HG02981 (cell line): Measurements from ENCODE around the gene UBASH3B.
A peak's percentile ranks its signal among the peaks of the same experiment; 100 is the strongest.

Experiments used
- ATAC-seq: cut with Tn5 transposase; IDR thresholded peaks from one replicate; pipeline ENCODE4 v1.9.1; 2021; ENCODE audit warnings: mild to moderate bottlenecking, moderate library complexity; ENCODE audit not compliant: unreplicated experiment

The UBASH3B gene

GRCh38 chr11:122677256-122677655 is 21.7 kb downstream of the UBASH3B start:
- ATAC-seq: no peak

- no peak for ATAC-seq
Observed at GRCh38 chr11:122678406-122678805, 22.9 kb downstream of the UBASH3B start.

GRCh38 chr11:122679466-122679865 is 23.9 kb downstream of the UBASH3B start:
- no peak for ATAC-seq

GRCh38 chr11:122681070-122681469 is 25.5 kb downstream of the UBASH3B start:
- ATAC-seq: no peak

DNA sequence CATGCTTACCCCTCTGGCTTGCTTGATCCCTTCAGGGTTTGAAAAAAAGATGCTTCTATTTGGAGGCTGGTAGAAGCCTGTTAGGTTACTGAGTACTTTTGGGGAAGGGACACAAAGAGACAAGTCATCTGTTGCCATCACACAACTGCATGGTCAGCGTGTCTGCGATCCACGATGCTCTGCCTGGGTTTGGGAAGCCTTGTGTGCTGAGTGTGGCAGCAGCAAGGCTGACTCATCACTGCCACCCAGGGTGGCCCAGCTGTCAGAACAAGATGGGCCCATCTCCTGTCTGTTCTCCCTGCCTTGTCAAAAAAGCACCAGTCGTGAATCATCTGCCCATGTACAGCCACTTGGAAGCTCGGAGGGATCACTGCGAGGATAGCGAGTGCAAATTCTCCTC is 26.2 kb downstream of the UBASH3B start:
- no peak for ATAC-seq

DNA sequence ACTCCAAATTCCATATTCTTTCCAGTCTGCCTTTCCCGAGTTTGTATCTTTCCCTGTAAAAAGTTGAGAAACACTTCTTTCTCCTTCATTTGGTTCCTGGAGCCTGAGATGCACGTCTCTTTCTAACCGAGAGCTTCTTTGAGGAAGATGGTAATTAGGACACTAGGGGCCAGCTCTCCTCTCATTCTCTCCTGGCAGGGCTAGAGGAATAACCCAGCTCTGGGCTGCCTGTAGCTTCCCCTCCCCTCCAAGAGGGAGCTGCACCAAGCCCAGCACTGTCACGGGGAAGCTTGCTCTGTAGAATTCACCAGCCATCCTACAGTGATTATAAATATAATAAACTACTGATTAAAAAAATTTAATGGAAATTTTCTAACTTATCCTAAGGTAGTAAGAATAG is 26.9 kb downstream of the UBASH3B start:
- no peak for ATAC-seq

GRCh38 chr11:122685041-122685440 is 29.5 kb downstream of the UBASH3B start:
- ATAC-seq: no peak

DNA sequence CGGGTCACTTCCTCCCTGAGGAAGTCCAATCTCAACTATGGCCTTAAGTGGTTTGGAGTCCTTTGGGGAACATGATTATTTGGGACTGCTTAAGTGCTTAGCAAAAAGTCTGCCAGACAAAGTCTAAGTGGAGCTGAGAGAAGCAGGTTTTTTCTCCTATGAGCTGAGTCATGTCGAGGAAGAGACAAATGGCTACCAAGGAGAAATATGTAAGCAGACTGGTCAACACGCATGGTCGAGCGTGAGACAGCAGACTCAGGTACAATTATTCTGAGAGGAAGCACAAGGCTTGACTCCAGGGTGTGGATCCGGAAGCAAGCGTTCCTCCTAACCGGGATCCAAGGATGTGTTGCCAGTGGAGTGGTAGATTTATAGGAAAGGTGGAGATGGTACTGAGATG is 30.6 kb downstream of the UBASH3B start:
- no peak for ATAC-seq

DNA sequence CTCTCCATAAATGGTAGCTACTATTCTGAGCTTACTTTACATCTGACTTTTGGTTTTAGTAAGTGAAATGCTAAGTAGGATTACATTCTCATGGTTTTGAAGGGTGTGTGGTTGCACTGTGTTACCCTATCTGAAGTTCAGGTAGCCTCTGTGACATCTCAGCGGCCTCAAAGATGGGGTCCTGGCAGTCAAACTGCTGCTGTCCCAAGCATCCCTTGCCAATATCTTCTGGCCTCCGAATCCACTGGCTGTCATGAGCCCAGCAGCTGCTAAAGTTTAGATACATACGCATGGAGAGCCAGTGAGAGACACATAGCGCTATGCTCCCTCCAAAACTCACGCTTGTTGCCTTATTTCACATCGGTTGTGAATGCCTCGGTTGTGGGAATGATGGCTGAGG is 34.9 kb downstream of the UBASH3B start:
- ATAC-seq: no peak

GRCh38 chr11:122690801-122691548 is 35.5 kb downstream of the UBASH3B start:
- ATAC-seq: no peak

DNA sequence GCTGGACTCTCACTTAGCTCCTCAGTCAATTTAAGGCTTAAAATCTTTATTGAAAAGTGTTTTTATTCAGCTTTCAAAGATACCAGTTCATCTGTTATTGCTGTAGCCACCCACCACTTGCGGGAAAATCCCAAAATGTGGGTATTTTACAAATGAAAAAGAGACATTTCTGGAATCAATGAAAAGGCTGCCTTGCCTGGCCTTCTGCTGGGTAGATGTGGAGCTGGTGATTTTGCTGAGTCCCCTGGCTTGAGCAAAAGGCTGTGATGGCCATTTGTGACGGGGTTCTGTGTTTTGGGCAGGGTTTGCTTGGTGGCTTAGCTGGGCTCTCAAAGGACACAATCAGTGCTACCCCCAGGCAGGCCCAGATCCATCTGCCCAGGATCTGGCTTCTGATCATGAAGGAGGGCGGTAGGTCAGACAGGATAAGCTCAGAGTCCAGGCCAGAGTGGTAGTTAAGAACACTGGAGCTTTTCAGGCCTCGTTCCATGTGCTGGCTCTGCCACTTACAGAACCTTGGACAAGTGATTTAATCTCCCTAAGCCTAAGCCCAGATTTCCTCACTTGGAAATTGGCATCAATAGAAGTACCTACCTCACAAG is 36.1 kb downstream of the UBASH3B start:
- ATAC-seq: no peak

GRCh38 chr11:122692444-122692843 is 36.9 kb downstream of the UBASH3B start:
- no peak for ATAC-seq

DNA sequence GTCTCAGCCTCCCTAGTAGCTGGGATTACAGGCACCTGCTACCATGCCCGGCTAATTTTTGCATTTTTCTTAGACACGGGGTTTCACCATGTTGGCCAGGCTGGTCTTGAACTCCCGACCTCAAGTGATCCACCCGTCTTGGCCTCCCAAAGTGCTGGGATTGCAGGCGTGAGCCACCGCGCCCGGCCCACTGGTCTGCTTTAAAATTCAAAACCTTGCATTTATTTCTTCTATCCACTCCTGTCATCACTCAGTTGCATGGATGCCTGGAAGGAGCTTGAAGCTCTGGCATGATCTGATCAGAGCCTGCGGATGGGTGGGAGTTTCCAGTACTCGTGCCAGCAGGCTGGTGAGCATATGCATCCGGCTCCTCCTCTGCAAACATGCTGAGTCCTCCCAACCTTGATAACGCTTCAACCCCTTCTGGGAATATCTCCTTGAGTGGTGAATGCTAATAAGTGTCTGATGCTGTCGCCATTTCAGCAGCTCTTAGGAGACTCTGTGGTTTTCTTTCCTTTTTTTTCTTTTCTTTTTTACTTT is 39.6 kb downstream of the UBASH3B start:
- no peak for ATAC-seq

DNA sequence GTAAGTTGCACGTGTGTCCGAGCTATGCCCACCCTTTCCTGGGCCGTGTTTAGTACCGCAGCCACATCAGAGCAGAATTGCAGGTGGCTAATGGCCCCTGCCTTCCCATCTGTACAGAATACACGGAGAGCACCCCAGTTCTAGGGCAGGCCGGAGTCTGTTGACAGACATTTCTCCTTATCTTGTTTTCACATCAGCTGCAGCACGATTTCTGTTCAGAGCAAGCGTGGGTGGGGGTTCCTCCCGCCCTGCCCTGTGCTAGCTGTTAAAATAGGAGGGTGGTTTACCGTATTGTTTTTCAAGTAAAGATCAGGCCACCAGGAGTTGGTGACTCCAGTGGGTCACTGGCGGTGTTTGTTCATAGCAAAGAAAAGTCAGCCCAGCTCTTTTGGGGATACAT is 41.1 kb downstream of the UBASH3B start:
- ATAC-seq: no peak

DNA sequence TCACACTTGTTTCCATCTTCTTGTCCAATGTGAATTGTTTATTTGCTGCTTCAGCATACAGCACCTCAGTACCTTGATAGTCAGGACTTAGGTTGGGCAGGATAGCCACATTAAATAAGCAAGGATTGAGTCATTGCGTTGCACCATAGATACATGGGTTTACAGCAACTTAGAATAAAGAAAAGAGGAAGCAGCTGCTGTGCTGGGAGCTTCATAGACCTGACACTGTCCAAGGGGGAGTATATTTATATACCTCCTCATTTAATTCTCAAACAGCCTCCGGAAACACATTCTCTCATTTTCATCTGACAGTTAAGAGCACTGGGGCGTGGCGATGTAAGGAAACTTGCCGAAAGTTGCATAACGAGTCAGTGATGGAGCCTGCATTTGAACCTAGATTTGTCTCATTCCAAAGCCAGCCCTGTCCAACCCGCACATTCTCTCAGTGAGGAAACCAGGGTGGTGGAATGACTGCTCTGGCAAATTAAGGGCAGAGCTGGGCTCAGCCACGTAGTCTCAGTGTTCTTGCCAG is 42.2 kb downstream of the UBASH3B start:
- ATAC-seq: peak; percentile 77

- ATAC-seq: no peak
Observed at GRCh38 chr11:122698392-122698791, 42.9 kb downstream of the UBASH3B start.

GRCh38 chr11:122700666-122701065 is 45.1 kb downstream of the UBASH3B start:
- ATAC-seq: no peak

DNA sequence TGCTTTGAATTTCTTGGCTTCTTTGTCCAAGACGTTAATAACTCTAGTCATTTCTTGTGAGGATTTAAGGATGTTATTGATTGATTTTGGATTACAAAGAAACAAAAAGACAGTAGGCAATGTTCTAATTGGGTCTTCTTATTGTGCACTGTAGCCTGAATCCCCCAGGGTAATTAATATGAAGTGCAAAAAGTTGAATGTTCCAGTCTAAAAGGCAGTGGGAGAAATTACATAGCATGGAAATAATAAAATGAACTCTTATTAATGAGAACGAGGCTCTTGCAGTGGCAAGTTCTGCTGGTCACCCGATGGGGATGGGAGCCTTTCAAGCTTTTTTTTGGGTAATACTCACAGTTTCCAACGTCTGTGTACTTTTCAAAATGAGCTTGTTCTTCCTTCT is 45.6 kb downstream of the UBASH3B start:
- ATAC-seq: no peak

GRCh38 chr11:122703541-122704272 is 48.2 kb downstream of the UBASH3B start:
- no peak for ATAC-seq

GRCh38 chr11:122705396-122705795 is 49.9 kb downstream of the UBASH3B start:
- ATAC-seq: no peak

DNA sequence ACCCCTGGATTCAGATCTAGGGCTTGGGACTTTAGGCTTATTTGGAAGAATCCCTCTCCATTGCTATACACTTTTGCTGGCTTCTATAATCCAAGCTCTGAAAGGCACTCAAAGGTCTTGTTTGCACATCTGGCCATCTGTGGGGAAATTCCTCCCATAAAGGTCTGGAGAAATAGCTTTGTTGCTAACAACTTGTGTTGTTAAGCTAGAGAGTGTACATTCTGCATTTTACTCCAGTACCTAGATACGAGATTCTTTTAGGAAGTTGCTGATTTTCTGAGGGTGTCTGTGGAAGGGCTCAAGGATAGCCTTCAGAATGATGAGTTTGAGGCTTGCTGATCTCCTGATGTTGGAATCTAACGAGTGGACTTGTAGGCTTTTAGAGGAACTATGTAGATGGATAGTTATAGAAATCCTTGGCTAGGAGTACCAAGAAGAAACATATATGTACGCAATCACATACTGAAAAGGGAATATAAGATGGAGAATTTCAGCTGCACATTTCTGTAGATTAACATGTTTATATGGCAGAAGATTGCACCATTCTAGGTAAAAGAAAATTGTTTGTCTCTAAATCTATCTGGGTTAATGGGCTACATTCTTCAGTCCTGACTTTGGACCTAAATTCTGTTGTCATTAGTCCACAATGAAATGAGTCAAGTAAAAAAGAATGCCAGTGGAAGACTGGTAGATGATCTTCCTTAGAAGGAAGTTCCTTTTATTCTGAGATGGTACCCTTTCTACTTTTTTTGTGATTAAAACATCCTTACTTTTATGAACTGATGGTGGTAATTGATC is 51.0 kb downstream of the UBASH3B start:
- ATAC-seq: no peak
